Endothelial cell of umbilical vein (primary cell): ENCODE data around the gene YAE1. TPM values are rescaled to one million over a fixed set of nuclear protein-coding genes. Genes with fewer than 3 reads are reported as not detected.

Source experiments
- BruUV-seq: library from RNA; stranded (reverse); fragments of 400-500 nt; replicated peaks from 2 replicates; lab custom pipeline; 2021; lab: Mats Ljungman, UMichigan
- CTCF ChIA-PET: fragments of 300-600, 350-600 bp; sonication (Branson Sonifier 250); formaldehyde crosslinking; loops from one replicate; lab custom pipeline; 2021; ENCODE audit warnings: antibody characterized with exemption, inconsistent platforms; lab: Charles Lee
- POLR2A ChIA-PET: fragments of 300-600, 350-600 bp; sonication (Branson Sonifier 250); formaldehyde crosslinking; loops from one replicate; lab custom pipeline; 2021; ENCODE audit warnings: antibody characterized with exemption, inconsistent platforms; lab: Charles Lee
- DNase-seq: peaks from one replicate; pipeline ENCODE4 v3.0.0-alpha.2; 2011; ENCODE audit warnings: low read depth, low spot score
- FAIRE-seq: peaks from 2 replicates; lab custom pipeline; 2011; peaks lifted over from hg19 to GRCh38; lab: Jason Lieb, UNC
- H2AFZ ChIP-seq: 2 replicates; pipeline ENCODE4 v1.6.0; 2012; ENCODE audit warnings: low read depth, low read length, control low read depth, inconsistent platforms
- H3K27ac ChIP-seq: 2 replicates; pipeline ENCODE4 v1.5.1; 2011; ENCODE audit warnings: low read depth, mild to moderate bottlenecking, control low read depth, low read length, moderate library complexity; ENCODE audit not compliant: insufficient read depth
- H3K27me3 ChIP-seq, 2 experiments: 2 replicates each; pipeline versions ENCODE4 v1.6.0 to v1.6.1; 2011; ENCODE audit warnings: low read length in 2 of 2, mixed read lengths in 1 of 2; ENCODE audit not compliant: control insufficient read depth in 2 of 2, insufficient read depth in 2 of 2
- H3K36me3 ChIP-seq, 2 experiments: 2 replicates in 1 of 2; 3 replicates in 1 of 2; pipeline ENCODE4 v1.5.1; 2011; ENCODE audit warnings: low read length in 2 of 2, mild to moderate bottlenecking in 1 of 2, moderate library complexity in 1 of 2; ENCODE audit not compliant: control insufficient read depth in 2 of 2, insufficient read depth in 2 of 2; ENCODE audit errors: extremely low read depth in 1 of 2
- H3K4me1 ChIP-seq: 3 replicates; pipeline ENCODE4 v1.5.1; 2011; ENCODE audit warnings: mild to moderate bottlenecking, low read length; ENCODE audit not compliant: control insufficient read depth, insufficient read depth; ENCODE audit errors: extremely low read depth
- H3K4me2 ChIP-seq: 2 replicates; pipeline ENCODE4 v1.6.1; 2011; ENCODE audit warnings: low read length, control low read depth, mixed read lengths; ENCODE audit not compliant: insufficient read depth
- H3K4me3 ChIP-seq, 3 experiments: fragments of 200-600 bp in 1 of 3; sonication (generic), shearing (Covaris generic) in 1 of 3; replicated peaks in 1 of 3; 2 replicates each; pipeline ENCODE4 v1.5.1; 2011 to 2016; ENCODE audit warnings: control low read depth in 3 of 3, low read length in 3 of 3, mild to moderate bottlenecking in 2 of 3, inconsistent platforms in 1 of 3, low read depth in 1 of 3, moderate library complexity in 1 of 3; ENCODE audit not compliant: insufficient read depth in 1 of 3
- H3K79me2 ChIP-seq: 2 replicates; pipeline ENCODE4 v1.6.0; 2012; ENCODE audit warnings: low read length, inconsistent platforms; ENCODE audit not compliant: control insufficient read depth, insufficient read depth
- H3K9ac ChIP-seq: replicated peaks from 2 replicates; pipeline ENCODE3; 2011; ENCODE audit warnings: low read length, control low read depth; ENCODE audit not compliant: insufficient read depth; ENCODE audit errors: extremely low read depth
- H3K9me1 ChIP-seq: replicated peaks from 3 replicates; pipeline ENCODE4 v1.6.0; 2011; ENCODE audit warnings: mild to moderate bottlenecking, low read length; ENCODE audit not compliant: control insufficient read depth, insufficient read depth; ENCODE audit errors: extremely low read depth
- H3K9me3 ChIP-seq: replicated peaks from 2 replicates; pipeline ENCODE4 v1.5.1; 2012; ENCODE audit warnings: low read length, inconsistent platforms; ENCODE audit not compliant: control insufficient read depth, insufficient read depth
- H4K20me1 ChIP-seq: replicated peaks from 2 replicates; pipeline ENCODE3; 2011; ENCODE audit warnings: mild to moderate bottlenecking, low read length; ENCODE audit not compliant: control insufficient read depth, insufficient read depth; ENCODE audit errors: extremely low read depth
- CTCF ChIP-seq, 2 donors: IDR thresholded peaks; 1 replicate in 1 of 2; 2 replicates in 1 of 2; pipeline ENCODE4 v1.5.1; 2011; ENCODE audit warnings: low read length in 2 of 2, mild to moderate bottlenecking in 2 of 2, moderate library complexity in 2 of 2, control low read depth in 1 of 2, inconsistent platforms in 1 of 2, low read depth in 1 of 2; ENCODE audit not compliant: insufficient read depth in 1 of 2; ENCODE audit errors: extremely low read depth in 1 of 2
- GATA2 ChIP-seq: IDR thresholded peaks from 2 replicates; pipeline ENCODE4 v1.7.0; 2011; ENCODE audit warnings: low read depth, mild to moderate bottlenecking, moderate library complexity, mixed read lengths, low read length; ENCODE audit not compliant: insufficient read length, insufficient read depth
- MAX ChIP-seq: IDR thresholded peaks from 2 replicates; pipeline ENCODE4 v1.6.1; 2011; ENCODE audit not compliant: insufficient read depth, insufficient read length
- MYC ChIP-seq: IDR thresholded peaks from one replicate; pipeline ENCODE4 v1.6.1; 2011; ENCODE audit warnings: mild to moderate bottlenecking, low read depth, low read length
- POLR2A ChIP-seq: IDR thresholded peaks from 2 replicates; pipeline ENCODE4 v1.6.1; 2012; ENCODE audit warnings: low read depth, mild to moderate bottlenecking, control low read depth, low read length
- dilution Hi-C: fragments of 300-500 bp; cut with MboI; formaldehyde crosslinking; loops from one replicate; pipeline ENCODE4 v1.15.0; 2019; ENCODE audit warnings: low sequenced_read_pairs; ENCODE audit not compliant: extremely low pct_ligation_motif_present
- intact Hi-C: fragments of 100-400 bp; cut with micrococcal nuclease; formaldehyde crosslinking; loops from one replicate; pipeline ENCODE4 v1.10.0; 2022
- polyA plus RNA-seq, 4 experiments: library from polyadenylated mRNA; depleted of rRNA in 3 of 4; stranded (reverse) in 3 of 4; unstranded in 1 of 4; fragments of >200 nt; gene quantifications; 2 replicates each; pipeline versions ENCODE4 v1.2.1 to v1.2.3, GENCODE V29; 2011 to 2012; ENCODE audit warnings: missing spikeins in 1 of 4
- total RNA-seq: library from RNA; stranded (reverse); gene quantifications from 2 replicates; pipeline ENCODE4 v1.2.3, GENCODE V29; 2021

YAE1 gene
- total and polyA plus RNA-seq, 2 donors (not counting 3 experiments of a cell fraction or from before 2014, with no cell fraction given): 13.3 to 20.7 TPM

DNA sequence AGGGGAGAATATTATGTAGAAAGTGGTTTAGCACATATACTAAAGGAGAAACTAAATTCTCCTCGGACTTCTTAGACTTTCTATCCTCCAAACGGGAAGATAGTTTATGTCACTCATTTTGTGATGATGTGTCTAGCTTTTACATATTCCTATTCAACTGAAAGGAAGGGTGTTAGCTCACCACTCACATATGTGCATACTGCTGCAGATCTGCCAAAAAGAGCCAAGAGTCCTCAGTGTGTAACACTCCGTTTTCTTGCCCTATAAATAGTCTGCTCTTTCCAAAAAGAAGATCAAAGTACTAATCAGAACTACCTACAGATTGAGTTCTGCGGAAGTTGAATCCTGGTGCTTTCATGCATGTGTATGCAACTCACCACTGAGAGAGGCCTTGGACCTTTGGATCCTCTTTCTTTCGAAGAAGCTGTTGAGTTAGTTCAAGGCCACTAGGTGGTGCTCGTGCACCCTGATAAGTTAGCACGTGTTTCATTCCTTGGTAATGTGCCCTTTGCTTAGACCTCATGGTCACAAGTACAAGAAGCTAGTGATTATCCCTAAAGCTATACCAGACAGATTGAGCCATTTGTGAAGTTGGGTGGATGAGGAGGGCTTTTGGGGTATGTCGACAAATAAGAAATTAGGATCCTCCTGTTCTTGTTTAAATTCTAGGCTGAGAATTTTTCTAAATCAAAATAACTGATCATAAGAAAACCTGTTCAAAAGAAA, 14.1 kb downstream of the YAE1 start:
- Histone ChIP-seq H3K4me3 (no peak overlapping the region), H3K4me2 (no peak overlapping the region), H3K4me1 (no peaks in the 10 kb centered on the region), H3K79me2 (no peaks in the 10 kb centered on the region), H3K36me3 (no peaks in the 10 kb centered on the region), H3K9me3 (no peaks in the 10 kb centered on the region), H4K20me1 (no peaks in the 10 kb centered on the region), H3K9me1 (no peaks in the 10 kb centered on the region), H3K27ac (peak overlapping the region; percentile 1), H3K9ac (no peak overlapping the region), H3K27me3 (no peaks in the 10 kb centered on the region), H2AFZ (no peak overlapping the region)
- TF ChIP-seq MAX: peak; percentile 99
- TF ChIP-seq POLR2A: no peak
- peak; percentile 93 for TF ChIP-seq MYC
- TF ChIP-seq CTCF (IDR thresholded peaks at IDR 0.05; ENCODE audit: extremely low read depth in 1 of 2, insufficient read depth in 1 of 2, low read depth in 1 of 2, low read length in 2 of 2): peak; percentile 74
- TF ChIP-seq GATA2: no peak
- POLR2A ChIA-PET: interaction anchor here (0.7 to 1.4 kb wide), 11 partner anchors 15 to 167 kb away, joined by 3 to 10 read pairs (median 4); partner anchors contain the start of gene RALA
- dilution Hi-C loops: no loop called here
- intact Hi-C loops: loop anchor here (1.0 to 2.0 kb wide), 8 partner anchors 9 to 472 kb away; partner anchors contain the start of gene RALA
- CTCF ChIA-PET: interaction anchor here (0.6 to 7.1 kb wide), 58 partner anchors 8 to 652 kb away, joined by 3 to 306 read pairs (median 8); partner anchors contain the start of genes RALA and SUGCT
- no TSS peak for BruUV-seq
- FAIRE-seq (peak; percentile 89), DNase-seq (peak; percentile 94)
